ACC112 (cell line): ENCODE results near the gene NUBP2.

ENCODE experiments used
- H2AFZ ChIP-seq: fragments of 200-600 bp; sonication (generic); one replicate; pipeline ENCODE4 v1.6.0; 2017; ENCODE audit warnings: antibody characterized with exemption, low read length; ENCODE audit not compliant: unreplicated experiment
- H3K27ac ChIP-seq: fragments of 200-600 bp; sonication (generic); 2 replicates; pipeline ENCODE4 v1.5.1; 2014; ENCODE audit warnings: low read depth, mild to moderate bottlenecking, antibody characterized with exemption, low read length, moderate library complexity
- H3K27me3 ChIP-seq: fragments of 200-600 bp; sonication (generic); 2 replicates; pipeline ENCODE4 v1.6.1; 2014; ENCODE audit warnings: mild to moderate bottlenecking, antibody characterized with exemption, low read length, moderate library complexity, mixed read lengths; ENCODE audit not compliant: insufficient read depth
- H3K36me3 ChIP-seq: fragments of 200-600 bp; sonication (generic); 2 replicates; pipeline ENCODE4 v1.6.1; 2016; ENCODE audit warnings: mild to moderate bottlenecking, antibody characterized with exemption, low read length, moderate library complexity, mixed read lengths; ENCODE audit not compliant: insufficient read depth
- H3K4me1 ChIP-seq: fragments of 200-600 bp; sonication (generic); one replicate; pipeline ENCODE4 v1.6.1; 2016; ENCODE audit warnings: low read length, mixed read lengths; ENCODE audit not compliant: insufficient read depth, unreplicated experiment, control insufficient read depth
- H3K4me3 ChIP-seq: fragments of 200-600 bp; sonication (generic); 2 replicates; pipeline ENCODE4 v1.5.1; 2014; ENCODE audit warnings: mild to moderate bottlenecking, low read depth, low read length
- H3K79me2 ChIP-seq: fragments of 200-600 bp; sonication (generic); one replicate; pipeline ENCODE4 v1.6.0; 2016; ENCODE audit warnings: low read length; ENCODE audit not compliant: control insufficient read depth, unreplicated experiment, insufficient read depth

The NUBP2 gene

DNA sequence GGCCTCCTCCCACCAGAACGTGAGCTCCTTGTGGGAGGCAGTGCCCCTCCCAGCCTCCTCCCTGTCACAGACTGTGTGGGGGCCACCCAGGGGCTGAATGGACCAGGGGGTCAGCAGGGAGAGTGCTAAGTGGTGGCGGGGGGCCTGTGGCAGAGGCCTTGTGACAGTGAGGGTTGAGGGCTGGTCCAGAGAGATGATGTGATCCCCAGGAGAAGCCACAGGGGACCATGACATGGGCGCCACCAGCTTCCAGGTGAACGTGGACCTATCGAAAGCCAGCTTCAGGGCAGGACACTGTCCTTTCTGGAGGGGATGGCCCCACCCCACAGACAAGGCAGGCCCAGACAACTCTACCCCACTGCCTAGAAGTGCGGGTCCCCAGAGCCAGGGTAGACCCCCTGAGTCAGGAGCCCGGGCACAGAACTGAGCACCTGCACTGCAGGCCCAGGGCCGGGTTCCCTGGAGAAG is 3.5 kb upstream of the NUBP2 start:
- Histone ChIP-seq H3K4me1 (peaks cover 16% of the 10 kb centered on the region), H3K4me3 (no peak overlapping the region), H3K27ac (no peak overlapping the region), H3K27me3 (no peaks in the 10 kb centered on the region), H3K36me3 (no peaks in the 10 kb centered on the region), H3K79me2 (peaks cover 18% of the 10 kb centered on the region), H2AFZ (no peak overlapping the region)

- Histone ChIP-seq H3K27me3 (no peaks in the 10 kb centered on the region), H3K27ac (no peak overlapping the region), H3K4me1 (peaks cover 11% of the 10 kb centered on the region), H3K4me3 (no peak overlapping the region), H3K36me3 (no peaks in the 10 kb centered on the region), H3K79me2 (peaks cover 18% of the 10 kb centered on the region), H2AFZ (no peak overlapping the region)
Observed at GRCh38 chr16:1779741-1780676, 2.8 kb upstream of the NUBP2 start.

DNA sequence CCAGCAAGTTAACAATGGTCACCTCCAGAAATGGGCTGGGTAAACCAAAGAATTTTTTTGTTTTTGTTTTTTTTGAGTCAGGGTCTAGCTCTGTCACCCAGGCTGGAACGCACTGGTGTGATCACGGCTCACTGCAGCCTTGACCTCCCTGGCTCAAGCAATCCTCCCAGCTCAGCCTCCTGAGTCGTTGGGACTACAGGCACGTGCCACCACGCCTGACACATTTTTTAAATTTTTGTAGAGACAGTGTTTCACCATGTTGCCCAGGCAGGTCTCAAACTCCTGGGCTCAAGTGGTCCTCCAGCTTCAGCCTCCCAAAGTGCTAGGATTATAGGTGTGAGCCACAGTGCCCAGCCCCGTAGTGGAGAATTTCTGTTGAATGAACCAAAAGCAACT is 2.1 kb upstream of the NUBP2 start:
- Histone ChIP-seq H3K4me3 (peak overlapping the region; percentile 92; the same call in 1 of the 2 replicates), H3K27ac (no peak overlapping the region), H3K36me3 (no peaks in the 10 kb centered on the region), H3K4me1 (peaks cover 11% of the 10 kb centered on the region), H2AFZ (no peak overlapping the region), H3K79me2 (peaks cover 25% of the 10 kb centered on the region), H3K27me3 (no peaks in the 10 kb centered on the region)

- no peaks in the 10 kb centered on the region for H3K27me3 ChIP-seq
- peaks cover 30% of the 10 kb centered on the region for H3K79me2 ChIP-seq
- no peak overlapping the region for H3K27ac ChIP-seq
- peak overlapping the region; percentile 92 for H3K4me3 ChIP-seq
- H3K36me3 ChIP-seq: no peaks in the 10 kb centered on the region
- no peak overlapping the region for H2AFZ ChIP-seq
- H3K4me1 ChIP-seq: peaks cover 11% of the 10 kb centered on the region
Observed at GRCh38 chr16:1781254-1781653, 1.5 kb upstream of the NUBP2 start.

DNA sequence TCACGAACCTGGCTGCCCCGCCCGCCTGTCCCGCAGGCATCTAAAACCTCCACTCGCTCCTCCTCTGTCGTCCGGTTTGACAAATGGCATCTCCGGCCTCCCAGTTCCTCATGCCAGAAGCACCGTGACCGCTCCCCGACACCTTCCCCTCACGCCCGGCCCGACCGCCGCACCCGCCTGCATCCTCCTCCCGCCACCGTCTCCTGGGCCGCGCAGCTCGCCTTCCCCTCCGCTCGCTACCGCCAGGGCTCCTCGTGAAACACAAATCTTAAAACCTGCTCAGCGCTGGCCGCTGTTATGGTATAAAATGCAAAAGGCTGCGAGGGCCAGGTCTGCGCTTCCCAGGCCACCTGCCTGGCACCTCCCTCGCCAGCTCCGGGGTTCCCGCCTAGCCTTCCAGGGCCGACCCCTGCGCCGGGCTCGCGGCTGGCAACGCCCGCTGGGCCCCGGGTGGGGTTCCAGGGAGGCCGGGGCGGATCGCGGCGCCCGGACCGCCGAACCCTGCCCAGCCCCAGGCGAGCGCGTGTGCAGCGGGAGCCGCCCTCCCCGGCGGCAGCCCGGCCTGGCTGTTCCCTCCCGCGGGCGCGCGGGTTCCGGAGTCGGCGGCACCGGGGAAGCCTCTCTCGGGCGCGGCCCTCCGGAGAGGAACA is 877 bp upstream of the NUBP2 start:
- H2AFZ ChIP-seq: peak overlapping the region; percentile 49
- no peaks in the 10 kb centered on the region for H3K36me3 ChIP-seq

DNA sequence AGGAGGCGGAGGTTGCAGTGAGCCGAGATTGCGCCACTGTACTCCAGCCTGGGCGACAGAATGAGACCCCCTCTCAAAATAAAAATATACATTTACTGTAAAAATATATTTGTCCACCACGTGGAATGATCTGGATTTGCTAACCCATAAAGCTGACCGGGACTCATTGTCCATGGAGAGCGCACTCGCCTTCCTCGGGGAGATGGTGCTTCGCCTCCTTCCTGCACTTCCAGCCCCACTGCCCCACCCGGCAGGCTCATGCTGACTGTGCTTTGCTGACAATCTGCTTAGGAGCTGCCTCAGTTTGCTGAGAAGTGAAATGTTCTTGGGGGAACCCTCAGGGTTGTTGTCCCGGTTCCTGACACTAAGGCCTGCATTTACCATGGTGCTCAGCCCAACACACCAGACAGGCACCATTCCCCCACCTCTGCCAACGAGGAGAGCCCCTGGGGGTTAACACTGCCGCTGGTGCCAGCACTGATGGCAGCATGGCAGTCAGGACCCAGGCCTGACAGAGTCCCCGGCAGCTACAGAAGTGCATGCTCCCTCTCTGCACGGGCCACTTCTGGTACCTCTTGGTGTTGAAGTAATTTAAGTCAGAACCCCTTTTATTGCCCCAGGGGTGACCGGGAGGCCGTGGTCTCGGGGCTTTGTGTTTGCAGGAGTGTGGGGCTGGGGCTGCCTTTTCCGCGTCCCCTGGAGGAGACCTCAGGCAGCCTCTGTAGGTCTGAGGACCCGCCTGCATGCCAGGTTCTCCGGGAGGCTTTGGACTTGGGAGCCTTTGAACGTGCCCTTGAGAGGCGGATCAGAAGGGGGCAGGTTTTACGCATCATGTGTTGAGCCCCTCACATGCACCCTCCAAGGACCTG is 2.5 kb downstream of the NUBP2 start:
- Histone ChIP-seq H3K36me3 (no peaks in the 10 kb centered on the region), H3K27ac (no peak overlapping the region), H3K79me2 (peaks cover 42% of the 10 kb centered on the region), H3K4me1 (peaks cover 11% of the 10 kb centered on the region), H2AFZ (no peak overlapping the region), H3K27me3 (no peaks in the 10 kb centered on the region), H3K4me3 (no peak overlapping the region)

More for the DNA sequence above, 877 bp upstream of the NUBP2 start:
- Histone ChIP-seq H3K27me3 (no peaks in the 10 kb centered on the region), H3K4me3 (peak overlapping the region; percentile 92), H3K4me1 (peaks cover 11% of the 10 kb centered on the region), H3K27ac (no peak overlapping the region; the same call in 1 of the 2 replicates), H3K79me2 (peaks cover 36% of the 10 kb centered on the region)

DNA sequence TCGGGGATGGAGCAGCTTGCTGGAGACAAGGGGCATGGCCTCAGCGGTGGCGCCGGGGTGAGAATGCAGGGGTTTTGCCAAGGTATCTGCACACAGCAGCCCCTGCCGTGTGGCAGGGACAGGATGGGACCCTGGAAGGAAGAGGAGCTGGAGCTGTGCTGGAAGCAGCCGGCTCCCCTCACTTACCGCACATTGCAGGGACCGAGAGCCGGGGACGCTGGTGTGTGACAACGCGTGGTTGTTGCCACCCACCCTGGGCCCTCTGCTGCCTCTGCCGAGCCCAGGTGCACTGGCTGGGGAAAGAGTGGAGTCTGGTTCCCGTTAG is 3.0 kb downstream of the NUBP2 start:
- no peaks in the 10 kb centered on the region for H3K27me3 ChIP-seq
- H3K36me3 ChIP-seq: no peaks in the 10 kb centered on the region
- no peak overlapping the region for H2AFZ ChIP-seq
- peaks cover 11% of the 10 kb centered on the region for H3K4me1 ChIP-seq
- no peak overlapping the region for H3K4me3 ChIP-seq
- H3K27ac ChIP-seq: no peak overlapping the region
- peaks cover 42% of the 10 kb centered on the region for H3K79me2 ChIP-seq

GRCh38 chr16:1786242-1787055 is 3.7 kb downstream of the NUBP2 start:
- H3K4me1 ChIP-seq: peaks cover 7% of the 10 kb centered on the region
- H3K79me2 ChIP-seq: peaks cover 42% of the 10 kb centered on the region
- H3K4me3 ChIP-seq: no peak overlapping the region
- H3K27me3 ChIP-seq: no peaks in the 10 kb centered on the region
- H2AFZ ChIP-seq: no peak overlapping the region
- H3K27ac ChIP-seq: no peak overlapping the region
- H3K36me3 ChIP-seq: no peaks in the 10 kb centered on the region

- Histone ChIP-seq H2AFZ (no peak overlapping the region), H3K27ac (no peak overlapping the region), H3K4me3 (no peak overlapping the region), H3K79me2 (peaks cover 42% of the 10 kb centered on the region), H3K4me1 (peaks cover 5% of the 10 kb centered on the region), H3K36me3 (no peaks in the 10 kb centered on the region), H3K27me3 (no peaks in the 10 kb centered on the region)
Observed at GRCh38 chr16:1787056-1787321, 4.2 kb downstream of the NUBP2 start.
